Smooth muscle cell (in vitro differentiated cells): ENCODE data around the gene SMYD3. TPM values are rescaled to one million over a fixed set of nuclear protein-coding genes. Genes with fewer than 3 reads are reported as not detected.
"Not testable (repeated sequence)": the region's sequence is repeated elsewhere in the genome, so short reads cannot be mapped to it uniquely, and the experiment has no call there.

Experiments
- DNase-seq: peaks from one replicate; lab custom pipeline; 2025; ENCODE audit not compliant: unreplicated experiment; lab: John Stamatoyannopoulos, UW
- H2AFZ ChIP-seq: fragments of 200-600 bp; sonication (generic); 2 replicates; pipeline ENCODE4 v1.6.0; 2016; ENCODE audit warnings: antibody characterized with exemption, low read depth, mild to moderate bottlenecking
- H3F3A ChIP-seq: fragments of 200-600 bp; sonication (generic); 2 replicates; pipeline ENCODE4 v1.6.0; 2017; ENCODE audit warnings: antibody characterized with exemption, low read depth
- H3K27ac ChIP-seq: fragments of 200-600 bp; sonication (generic); 2 replicates; pipeline ENCODE4 v1.5.1; 2016; ENCODE audit warnings: low read depth, mild to moderate bottlenecking
- H3K27me3 ChIP-seq: fragments of 200-600 bp; sonication (generic); 2 replicates; pipeline ENCODE4 v1.6.1; 2016; ENCODE audit warnings: low read depth, mild to moderate bottlenecking
- H3K36me3 ChIP-seq: fragments of 200-600 bp; sonication (generic); 2 replicates; pipeline ENCODE4 v1.5.1; 2016; ENCODE audit warnings: low read depth
- H3K4me1 ChIP-seq: fragments of 200-600 bp; sonication (generic); 2 replicates; pipeline ENCODE4 v1.5.1; 2016; ENCODE audit warnings: low read depth
- H3K4me2 ChIP-seq: fragments of 200-600 bp; sonication (generic); 2 replicates; pipeline ENCODE4 v1.6.0; 2016; ENCODE audit warnings: mild to moderate bottlenecking
- H3K4me3 ChIP-seq: fragments of 200-600 bp; sonication (generic); 2 replicates; pipeline ENCODE4 v1.5.1; 2016; ENCODE audit warnings: mild to moderate bottlenecking
- H3K79me2 ChIP-seq: fragments of 200-600 bp; sonication (generic); 2 replicates; pipeline ENCODE4 v1.6.0; 2016; ENCODE audit warnings: low read depth, mild to moderate bottlenecking
- H3K9ac ChIP-seq: fragments of 200-600 bp; sonication (generic); 2 replicates; pipeline ENCODE4 v1.6.0; 2016; ENCODE audit warnings: low read depth
- H3K9me3 ChIP-seq: fragments of 200-600 bp; sonication (generic); replicated peaks from 2 replicates; pipeline ENCODE4 v1.5.1; 2016; ENCODE audit warnings: low read depth
- H4K20me1 ChIP-seq: fragments of 200-600 bp; sonication (generic); 2 replicates; pipeline ENCODE4 v1.6.0; 2016; ENCODE audit warnings: low read depth
- CTCF ChIP-seq: fragments of 200-600 bp; sonication (generic); IDR thresholded peaks from 2 replicates; pipeline ENCODE4 v1.5.1; 2017; ENCODE audit warnings: borderline replicate concordance, mild to moderate bottlenecking, antibody characterized with exemption; ENCODE audit not compliant: insufficient read depth, poor library complexity, severe bottlenecking
- WGBS: methylation state at CpG from one replicate; pipeline ENCODE4 v1.1.7; 2016; ENCODE audit warnings: low lambda C conversion rate; 5-methylcytosine and 5-hydroxymethylcytosine counted together
- polyA plus RNA-seq: library from polyadenylated mRNA; unstranded; fragments of >200 nt; fragmentation: Nextera tagmentation; extraction: Ambion mirVana; gene quantifications from 2 replicates; pipeline ENCODE4 v1.2.1, GENCODE V29; 2016
- total RNA-seq: library from RNA; depleted of rRNA; stranded (reverse); fragments of >200 nt; gene quantifications from 2 replicates; pipeline ENCODE4 v1.2.3, GENCODE V29; 2014

The SMYD3 gene
- total and polyA plus RNA-seq, 2 experiments from 2014 or later = 162 to 301 TPM

GRCh38 chr1:246364415-246364941, 142.6 kb downstream of the SMYD3 start:
- no peak for TF ChIP-seq CTCF
- H4K20me1 ChIP-seq = no peaks in the 10 kb centered on the region
- H3K4me3 ChIP-seq = no peak overlapping the region
- no peak overlapping the region for H2AFZ ChIP-seq
- H3K4me2 ChIP-seq = no peak overlapping the region
- no peak overlapping the region for H3K27ac ChIP-seq
- H3K9ac ChIP-seq = no peak overlapping the region
- no peaks in the 10 kb centered on the region for H3K36me3 ChIP-seq
- no peaks in the 10 kb centered on the region for H3K4me1 ChIP-seq
- H3K9me3 ChIP-seq = no peaks in the 10 kb centered on the region
- DNase-seq = no peak
- WGBS = 96% methylated on average over 6 of the region's 6 CpGs
- H3K79me2 ChIP-seq = peaks cover 8% of the 10 kb centered on the region
- H3F3A ChIP-seq = no peaks in the 10 kb centered on the region
- no peaks in the 10 kb centered on the region for H3K27me3 ChIP-seq

GRCh38 chr1:246357014-246357598, 150.0 kb downstream of the SMYD3 start:
- not testable (repeated sequence) for DNase-seq, H3K9me3 ChIP-seq, H2AFZ ChIP-seq, H3K4me3 ChIP-seq, H3K36me3 ChIP-seq, H3K27me3 ChIP-seq, H4K20me1 ChIP-seq
- H3K4me1 ChIP-seq = peaks cover 16% of the 10 kb centered on the region
- peaks cover 43% of the 10 kb centered on the region for H3K79me2 ChIP-seq
- H3F3A ChIP-seq = peaks cover 15% of the 10 kb centered on the region
- peak overlapping the region; percentile 100 for H3K27ac ChIP-seq
- H3K9ac ChIP-seq = peak overlapping the region; percentile 96
- H3K4me2 ChIP-seq = peak overlapping the region; percentile 74
- WGBS = 29% methylated on average over 3 of the region's 3 CpGs

- H3K4me1 ChIP-seq = peaks cover 16% of the 10 kb centered on the region
- H3K4me3 ChIP-seq = peak overlapping the region; percentile 31
- peaks cover 15% of the 10 kb centered on the region for H3F3A ChIP-seq
- 54% methylated on average over 8 of the region's 8 CpGs for WGBS
- H3K27ac ChIP-seq = peak overlapping the region; percentile 100
- H3K36me3 ChIP-seq = no peaks in the 10 kb centered on the region
- no peaks in the 10 kb centered on the region for H4K20me1 ChIP-seq
- no peaks in the 10 kb centered on the region for H3K9me3 ChIP-seq
- TF ChIP-seq CTCF = peak; percentile 33
- H3K9ac ChIP-seq = peak overlapping the region; percentile 96
- no peak overlapping the region for H2AFZ ChIP-seq
- H3K27me3 ChIP-seq = no peaks in the 10 kb centered on the region
- DNase-seq = no peak
- H3K79me2 ChIP-seq = peaks cover 43% of the 10 kb centered on the region
- peak overlapping the region; percentile 74 for H3K4me2 ChIP-seq
Observed at GRCh38 chr1:246355411-246356230, 151.5 kb downstream of the SMYD3 start.

- H3K4me2 ChIP-seq = peak overlapping the region; percentile 37
- 76% methylated on average over 4 of the region's 5 CpGs for WGBS
- TF ChIP-seq CTCF = no peak
Observed at GRCh38 chr1:246351721-246352120, 155.4 kb downstream of the SMYD3 start.

More at GRCh38 chr1:246351721-246352120, 155.4 kb downstream of the SMYD3 start:
- Histone ChIP-seq H3K27ac (no peak overlapping the region), H2AFZ (no peak overlapping the region), H3K36me3 (no peaks in the 10 kb centered on the region), H3K9ac (no peak overlapping the region), H3F3A (peaks cover 11% of the 10 kb centered on the region), H3K9me3 (no peaks in the 10 kb centered on the region), H3K4me3 (no peak overlapping the region), H3K27me3 (no peaks in the 10 kb centered on the region), H3K4me1 (peaks cover 13% of the 10 kb centered on the region), H3K79me2 (peaks cover 24% of the 10 kb centered on the region), H4K20me1 (peaks cover 4% of the 10 kb centered on the region)
- no peak for DNase-seq
